ENCODE data around the gene ARHGAP8. TPM values are rescaled to one million over a fixed set of nuclear protein-coding genes. Genes with fewer than 3 reads are reported as not detected.

The ARHGAP8 gene
- total RNA-seq, 4 donors from 2014 or later: 1.7 to 5.7 (median 3.0) TPM

- H3K4me1 ChIP-seq: no peaks in the 10 kb centered on the region
- no peak for DNase-seq (ENCODE audit: low spot score in 2 of 2)
- H3K27ac ChIP-seq: no peak overlapping the region
- TF ChIP-seq CTCF (IDR thresholded peaks at IDR 0.05): no peak
- TF ChIP-seq POLR2A (IDR thresholded peaks at IDR 0.05): no peak
- TF ChIP-seq EP300 (IDR thresholded peaks at IDR 0.05): no peak
- peaks cover 0 to 5% (median 0%) of the 10 kb centered on the region in 3 donors for H3K36me3 ChIP-seq
- 74 to 81% methylated on average over 7 of the region's 7 CpGs for WGBS, 2 donors
- H3K4me3 ChIP-seq: no peak overlapping the region
- peaks cover 0 to 20% (median 4%) of the 10 kb centered on the region in 4 donors for H3K9me3 ChIP-seq
- H3K27me3 ChIP-seq: no peaks in the 10 kb centered on the region
Observed at GRCh38 chr22:44842417-44842816, 90.0 kb downstream of the ARHGAP8 start.

- TF ChIP-seq EP300 (IDR thresholded peaks at IDR 0.05) (no peak), POLR2A (IDR thresholded peaks at IDR 0.05) (no peak), CTCF (IDR thresholded peaks at IDR 0.05) (no peak)
- H3K36me3 ChIP-seq: peaks cover 0 to 25% (median 0%) of the 10 kb centered on the region in 3 donors
- 90 to 94% methylated on average over 7 to 8 of the region's 8 CpGs for WGBS, 2 donors
- H3K4me3 ChIP-seq: no peak overlapping the region
- peaks cover 0 to 20% (median 4%) of the 10 kb centered on the region in 4 donors for H3K9me3 ChIP-seq
- no peaks in the 10 kb centered on the region for H3K4me1 ChIP-seq
- no peaks in the 10 kb centered on the region for H3K27me3 ChIP-seq
- DNase-seq (ENCODE audit: low spot score in 2 of 2): no peak
- no peak overlapping the region for H3K27ac ChIP-seq
Observed at GRCh38 chr22:44845191-44845590, 92.8 kb downstream of the ARHGAP8 start.

GRCh38 chr22:44845796-44846720, 93.7 kb downstream of the ARHGAP8 start:
- TF ChIP-seq EP300 (IDR thresholded peaks at IDR 0.05): no peak
- no peak for TF ChIP-seq POLR2A (IDR thresholded peaks at IDR 0.05)
- Histone ChIP-seq H3K4me3 (no peak overlapping the region), H3K4me1 (no peaks in the 10 kb centered on the region), H3K27ac (no peak overlapping the region), H3K9me3 (peaks cover 0 to 20% (median 4%) of the 10 kb centered on the region in 4 donors), H3K27me3 (no peaks in the 10 kb centered on the region), H3K36me3 (peaks cover 0 to 25% (median 0%) of the 10 kb centered on the region in 3 donors)
- WGBS, 2 donors: 67 to 83% methylated on average over 20 to 24 of the region's 25 CpGs
- no peak for DNase-seq (ENCODE audit: low spot score in 2 of 2)

- Histone ChIP-seq H3K36me3 (peaks cover 0 to 25% (median 0%) of the 10 kb centered on the region in 3 donors), H3K27ac (no peak overlapping the region), H3K4me1 (no peaks in the 10 kb centered on the region), H3K4me3 (no peak overlapping the region), H3K27me3 (no peaks in the 10 kb centered on the region), H3K9me3 (peaks cover 0 to 20% (median 4%) of the 10 kb centered on the region in 4 donors)
- 71 to 80% methylated on average over 16 of the region's 16 CpGs for WGBS, 2 donors
- no peak for TF ChIP-seq POLR2A (IDR thresholded peaks at IDR 0.05)
- TF ChIP-seq CTCF (IDR thresholded peaks at IDR 0.05): no peak
- TF ChIP-seq EP300 (IDR thresholded peaks at IDR 0.05): no peak
- DNase-seq (ENCODE audit: low spot score in 2 of 2): no peak
Observed at GRCh38 chr22:44846726-44847275, 94.4 kb downstream of the ARHGAP8 start.

- Histone ChIP-seq H3K27me3 (no peaks in the 10 kb centered on the region), H3K36me3 (peaks cover 0 to 25% (median 0%) of the 10 kb centered on the region in 3 donors), H3K9me3 (peaks cover 0 to 20% (median 4%) of the 10 kb centered on the region in 4 donors), H3K27ac (no peak overlapping the region), H3K4me1 (no peaks in the 10 kb centered on the region), H3K4me3 (no peak overlapping the region)
- TF ChIP-seq EP300 (IDR thresholded peaks at IDR 0.05): no peak
- DNase-seq (ENCODE audit: low spot score in 2 of 2): no peak
- WGBS, 2 donors: 70 to 77% methylated on average over 4 of the region's 4 CpGs
Observed at GRCh38 chr22:44847380-44847779, 95.0 kb downstream of the ARHGAP8 start.

GRCh38 chr22:44847892-44848291, 95.5 kb downstream of the ARHGAP8 start:
- TF ChIP-seq POLR2A (IDR thresholded peaks at IDR 0.05): no peak
- TF ChIP-seq CTCF (IDR thresholded peaks at IDR 0.05): no peak
- no peak for TF ChIP-seq EP300 (IDR thresholded peaks at IDR 0.05)
- H3K9me3 ChIP-seq: peaks cover 0 to 20% (median 4%) of the 10 kb centered on the region in 4 donors
- no peaks in the 10 kb centered on the region for H3K4me1 ChIP-seq
- no peaks in the 10 kb centered on the region for H3K27me3 ChIP-seq
- H3K36me3 ChIP-seq: peaks cover 0 to 25% (median 0%) of the 10 kb centered on the region in 3 donors
- H3K27ac ChIP-seq: no peak overlapping the region
- WGBS, 2 donors: 88 to 89% methylated on average over 8 to 12 of the region's 18 CpGs
- no peak overlapping the region for H3K4me3 ChIP-seq
- no peak for DNase-seq (ENCODE audit: low spot score in 2 of 2)

All from tibial nerve (tissue), 4 donors.